OCI-LY3 (cell line): ENCODE results near the gene ZNF576.

Experiments used
- EZH2phosphoT487 ChIP-seq: fragments of 200-600 bp; shearing (Covaris generic); IDR thresholded peaks from 2 replicates; pipeline ENCODE4 v1.6.1; 2018; ENCODE audit warnings: antibody characterized with exemption, mixed run types, low read depth
- TF ChIP-seq, protein P1 (sequence below): fragments of 200-600, 300-600 bp; sonication (generic); IDR thresholded peaks from 2 replicates; pipeline ENCODE4 v1.5.1; 2014; ENCODE audit warnings: antibody characterized with exemption, low read length, low read depth

DNA sequence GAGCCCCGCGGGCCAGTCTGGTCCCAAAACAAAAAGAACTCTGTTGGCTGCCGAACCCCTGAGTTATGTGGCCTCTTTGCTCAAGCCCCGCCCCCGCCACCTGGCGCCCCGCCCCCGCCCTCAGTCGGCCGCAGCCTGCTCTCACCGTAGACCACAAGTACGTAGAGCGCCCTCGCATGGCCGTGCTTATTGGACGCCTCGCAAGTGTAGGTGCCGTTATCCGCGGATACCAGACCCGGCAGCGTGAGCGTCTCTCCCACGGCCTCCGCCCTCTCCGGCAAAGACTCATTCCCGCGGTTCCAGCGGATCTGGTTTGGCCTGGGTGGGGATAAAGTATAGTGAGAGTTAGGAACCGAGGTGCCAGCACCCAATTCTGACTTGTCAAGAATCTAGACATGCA lies 28.5 kb downstream of the ZNF576 start:
- TF ChIP-seq, protein P1, sequence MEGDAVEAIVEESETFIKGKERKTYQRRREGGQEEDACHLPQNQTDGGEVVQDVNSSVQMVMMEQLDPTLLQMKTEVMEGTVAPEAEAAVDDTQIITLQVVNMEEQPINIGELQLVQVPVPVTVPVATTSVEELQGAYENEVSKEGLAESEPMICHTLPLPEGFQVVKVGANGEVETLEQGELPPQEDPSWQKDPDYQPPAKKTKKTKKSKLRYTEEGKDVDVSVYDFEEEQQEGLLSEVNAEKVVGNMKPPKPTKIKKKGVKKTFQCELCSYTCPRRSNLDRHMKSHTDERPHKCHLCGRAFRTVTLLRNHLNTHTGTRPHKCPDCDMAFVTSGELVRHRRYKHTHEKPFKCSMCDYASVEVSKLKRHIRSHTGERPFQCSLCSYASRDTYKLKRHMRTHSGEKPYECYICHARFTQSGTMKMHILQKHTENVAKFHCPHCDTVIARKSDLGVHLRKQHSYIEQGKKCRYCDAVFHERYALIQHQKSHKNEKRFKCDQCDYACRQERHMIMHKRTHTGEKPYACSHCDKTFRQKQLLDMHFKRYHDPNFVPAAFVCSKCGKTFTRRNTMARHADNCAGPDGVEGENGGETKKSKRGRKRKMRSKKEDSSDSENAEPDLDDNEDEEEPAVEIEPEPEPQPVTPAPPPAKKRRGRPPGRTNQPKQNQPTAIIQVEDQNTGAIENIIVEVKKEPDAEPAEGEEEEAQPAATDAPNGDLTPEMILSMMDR, result peak; percentile 10; the same call in 1 of the 2 replicates
- no peak for TF ChIP-seq EZH2phosphoT487
